Stimulated activated CD8-positive, alpha-beta memory T cell treated with anti-CD3 and anti-CD28 coated beads, Interleukin-7, amount 100 ng/mL, for 24 hours (primary cell): ENCODE data around the gene POLG2.
A peak's percentile ranks its signal among the peaks of the same experiment; 100 is the strongest.
"Not testable (repeated sequence)": the region's sequence is repeated elsewhere in the genome, so short reads cannot be mapped to it uniquely, and the experiment has no call there.

Source experiments
- DNase-seq: peaks from one replicate; pipeline ENCODE4 v3.0.0-alpha.2; 2020; ENCODE audit warnings: low read depth

POLG2 gene

DNA sequence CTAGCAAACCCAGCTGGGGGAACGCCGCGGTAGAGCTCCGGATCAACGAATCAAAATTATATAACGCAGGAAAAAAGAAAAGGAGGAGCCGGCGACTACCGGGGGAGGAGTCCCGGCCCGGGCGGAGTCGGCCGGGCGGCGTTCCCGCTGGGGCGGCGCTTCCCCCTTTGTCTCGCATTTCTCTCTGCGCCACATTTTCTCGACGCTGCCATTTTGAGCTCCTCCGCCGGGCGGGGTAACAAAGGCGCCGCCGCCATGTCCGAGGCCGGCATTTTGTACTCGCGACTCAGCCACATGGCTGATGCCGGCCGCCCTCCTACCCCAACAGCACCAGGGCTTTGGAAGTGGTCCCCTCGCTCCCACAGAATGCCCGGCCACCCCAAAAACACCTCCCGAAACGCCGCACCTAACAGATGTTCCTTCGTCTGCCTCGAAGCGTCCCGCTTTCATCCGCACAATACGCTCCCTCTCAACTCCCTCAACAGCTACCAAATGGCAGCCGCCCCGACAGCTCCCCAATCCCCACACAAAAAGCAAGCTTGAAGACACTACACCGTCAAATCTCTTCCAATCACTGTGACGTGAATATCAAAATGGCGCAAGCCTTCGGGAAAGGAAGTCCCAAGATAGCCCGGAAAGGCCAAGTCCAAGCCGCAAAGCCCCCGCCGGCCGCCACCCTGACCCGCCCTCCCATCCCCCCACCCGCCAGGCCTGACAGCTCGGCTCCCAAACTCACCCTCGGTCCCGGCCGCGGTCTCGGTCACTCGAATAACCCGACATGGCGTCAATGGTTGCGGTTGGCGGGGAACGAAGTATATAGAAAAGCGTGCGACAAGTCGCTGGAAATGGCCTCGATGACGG is 8.7 kb upstream of the POLG2 start:
- peak; percentile 55 for DNase-seq

DNA sequence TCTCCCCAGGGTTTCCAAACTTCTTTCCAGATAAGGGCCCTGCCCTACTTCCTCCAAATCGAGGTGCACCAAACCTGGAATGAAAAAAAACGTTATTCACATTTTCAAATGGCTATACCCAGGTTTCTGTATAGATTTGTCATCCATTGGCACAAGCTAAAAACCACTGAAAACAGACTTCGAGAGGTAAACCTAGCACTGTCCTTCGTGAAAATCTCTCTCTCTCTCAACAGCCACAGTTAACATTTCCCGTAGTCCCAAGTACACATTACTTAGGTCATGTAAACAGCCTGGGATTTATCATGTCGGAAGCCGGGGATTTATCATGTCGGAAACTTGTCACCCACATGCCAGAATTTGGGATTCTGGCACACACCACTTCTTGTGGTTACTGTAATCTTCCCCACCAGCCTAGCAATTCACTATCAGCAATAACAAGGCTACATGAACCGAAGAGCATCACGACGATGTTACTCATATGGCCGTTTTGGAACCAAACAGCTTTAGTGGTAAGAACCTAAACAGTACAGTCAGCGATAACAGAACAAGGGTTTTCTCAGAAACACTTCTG is 8.0 kb upstream of the POLG2 start:
- DNase-seq = no peak

DNA sequence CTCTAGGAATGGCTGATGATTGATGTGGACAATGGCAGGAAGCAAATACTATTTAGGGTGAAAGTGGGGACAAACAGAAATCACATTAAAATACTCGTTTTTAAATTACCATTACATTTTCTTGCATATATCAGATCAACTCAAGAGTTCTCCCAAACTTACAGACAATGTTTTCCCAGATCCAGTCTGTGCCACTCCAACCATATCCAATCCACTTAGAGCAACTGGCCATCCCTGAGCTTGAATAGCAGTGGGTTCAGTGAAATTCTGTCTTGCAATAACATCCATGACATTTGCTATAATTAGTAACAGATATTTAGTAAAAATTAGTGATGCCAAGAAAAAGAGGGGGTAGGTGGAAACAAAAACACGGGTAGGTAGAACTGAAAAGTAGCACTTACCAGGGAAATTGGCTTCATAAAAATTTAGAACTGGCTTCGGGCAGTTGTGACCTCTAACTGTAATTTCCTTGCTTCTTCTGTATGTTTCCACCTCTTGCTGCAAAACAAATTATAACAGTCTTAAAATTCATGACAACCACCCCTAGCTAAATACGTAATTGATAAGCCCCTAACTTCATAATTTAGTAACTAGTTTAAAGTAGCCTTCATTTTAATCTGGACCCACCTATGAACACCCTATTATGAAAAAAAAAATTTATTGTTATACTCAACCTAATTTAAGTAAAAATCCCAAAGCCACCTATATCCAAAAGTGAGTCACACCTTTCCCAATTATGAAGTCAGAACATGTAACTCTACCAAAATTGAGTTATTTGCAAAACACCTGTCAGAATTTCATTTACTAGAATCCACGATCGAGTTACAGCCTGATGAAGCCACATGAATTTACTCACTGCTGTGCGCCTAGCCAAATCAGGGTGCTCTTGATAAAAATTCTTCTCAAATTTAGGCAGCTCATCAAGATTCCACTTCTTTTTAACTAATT is 7.2 kb upstream of the POLG2 start:
- DNase-seq = no peak

DNA sequence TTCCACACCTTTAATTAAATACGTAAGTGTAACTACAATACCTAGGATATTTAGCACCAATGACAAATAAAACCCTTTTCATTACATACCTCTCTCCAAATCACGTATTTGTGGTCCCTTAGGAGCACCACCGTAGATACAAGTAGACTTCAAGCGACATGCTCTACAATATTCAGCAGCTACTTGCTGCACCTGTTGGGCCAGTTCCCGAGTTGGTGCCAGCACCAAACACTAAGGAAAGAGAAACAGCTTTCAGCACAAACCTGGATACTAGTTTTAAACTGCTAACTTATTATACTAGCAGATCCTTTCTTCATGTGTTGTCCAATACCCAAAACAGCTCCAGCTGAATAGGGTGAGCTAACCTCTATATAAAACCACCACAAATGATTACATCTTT is 6.5 kb upstream of the POLG2 start:
- DNase-seq = no peak

DNA sequence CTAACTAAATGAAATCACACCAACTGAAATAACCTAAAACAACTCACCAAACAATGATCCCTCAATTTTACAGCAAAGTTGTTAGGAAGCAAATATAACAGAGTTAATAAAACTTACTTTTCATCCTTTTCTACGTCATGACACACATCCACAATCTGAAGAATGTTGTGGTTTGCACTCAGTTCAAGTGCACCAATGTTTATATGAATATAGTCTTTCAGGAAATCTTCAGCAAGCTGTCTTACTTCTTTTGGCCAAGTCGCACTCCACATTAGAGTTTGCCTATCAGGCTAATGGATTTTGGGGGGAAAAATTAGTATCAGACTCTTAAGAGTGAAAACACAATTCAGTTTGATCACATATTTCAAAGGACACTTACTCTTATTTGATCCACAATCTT is 6.0 kb upstream of the POLG2 start:
- DNase-seq = no peak

DNA sequence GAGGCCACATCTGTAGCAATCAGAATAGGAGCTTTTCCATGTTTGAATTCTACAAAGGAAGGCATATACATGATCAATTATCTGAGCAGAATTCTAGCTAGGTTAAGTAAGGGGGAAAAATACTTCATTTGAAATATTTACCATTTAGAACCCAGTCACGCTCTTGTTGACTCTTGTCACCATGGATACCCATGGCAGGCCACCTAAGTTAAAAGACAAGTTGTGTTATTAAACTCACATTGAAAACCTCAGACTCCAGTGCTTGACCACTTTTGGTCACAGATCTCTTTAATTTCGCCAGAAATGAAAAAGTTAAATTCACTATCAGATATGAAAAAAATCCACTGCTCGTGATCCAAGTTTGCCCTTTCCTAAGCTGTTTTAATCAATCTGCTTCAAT is 5.2 kb upstream of the POLG2 start:
- DNase-seq = no peak

DNA sequence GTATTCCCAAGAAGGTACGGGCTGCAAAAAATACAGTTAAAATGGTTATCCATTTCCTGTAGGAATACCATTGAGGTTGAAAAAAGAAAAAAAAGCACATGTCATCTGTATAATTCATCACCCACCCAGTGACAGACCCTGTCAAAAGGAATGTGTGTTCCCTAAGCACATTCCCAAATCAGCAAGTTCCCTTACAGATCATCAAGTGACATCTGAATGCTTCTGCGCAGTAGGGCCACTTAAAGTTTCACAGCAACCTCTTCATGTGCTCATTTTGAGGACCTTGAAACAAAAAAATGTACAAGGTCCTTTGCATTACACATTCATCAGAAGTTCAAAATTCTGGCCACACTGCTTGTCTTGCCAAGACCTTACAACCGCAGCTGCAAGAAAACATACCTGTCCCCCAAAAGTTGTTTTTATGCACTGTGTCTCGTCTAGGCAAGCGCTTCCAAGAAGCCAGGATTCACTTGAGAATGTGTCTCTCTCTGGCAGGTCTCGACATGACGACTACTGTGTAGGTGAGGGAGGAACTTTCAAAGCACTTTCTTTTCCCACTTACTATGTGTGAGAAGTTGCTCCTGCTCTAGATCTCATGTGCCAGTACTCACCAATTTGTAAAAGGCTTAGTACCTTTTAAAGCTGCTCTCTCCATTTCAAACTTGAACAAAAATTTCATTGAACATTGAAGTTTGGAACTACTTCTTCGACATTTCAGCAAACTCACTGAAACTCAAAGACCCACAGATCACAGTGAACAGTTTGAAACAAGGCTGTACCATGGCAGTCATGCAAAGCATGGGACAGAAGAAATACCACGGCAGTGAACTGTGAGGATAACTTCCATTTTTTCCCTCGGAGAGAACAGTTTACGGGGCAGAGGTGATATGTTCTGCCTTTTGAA is 4.3 kb upstream of the POLG2 start:
- DNase-seq = no peak

DNA sequence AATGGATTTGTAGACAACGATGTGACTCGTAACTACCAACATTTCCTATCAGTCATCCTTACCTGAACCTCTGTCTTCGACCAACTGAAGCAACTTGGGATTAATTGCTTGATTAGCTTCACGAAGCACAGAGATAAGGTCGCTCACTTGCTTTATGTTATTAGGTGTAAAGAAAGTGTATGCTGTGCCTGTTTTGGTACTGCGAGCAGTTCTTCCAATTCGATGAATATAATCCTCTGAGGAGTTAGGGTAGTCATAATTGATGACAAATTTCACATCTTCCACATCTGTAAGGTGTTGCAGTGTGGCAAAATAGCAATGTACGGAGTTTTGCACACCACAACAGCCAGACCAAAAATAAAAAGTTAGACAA is 3.6 kb upstream of the POLG2 start:
- no peak for DNase-seq

DNA sequence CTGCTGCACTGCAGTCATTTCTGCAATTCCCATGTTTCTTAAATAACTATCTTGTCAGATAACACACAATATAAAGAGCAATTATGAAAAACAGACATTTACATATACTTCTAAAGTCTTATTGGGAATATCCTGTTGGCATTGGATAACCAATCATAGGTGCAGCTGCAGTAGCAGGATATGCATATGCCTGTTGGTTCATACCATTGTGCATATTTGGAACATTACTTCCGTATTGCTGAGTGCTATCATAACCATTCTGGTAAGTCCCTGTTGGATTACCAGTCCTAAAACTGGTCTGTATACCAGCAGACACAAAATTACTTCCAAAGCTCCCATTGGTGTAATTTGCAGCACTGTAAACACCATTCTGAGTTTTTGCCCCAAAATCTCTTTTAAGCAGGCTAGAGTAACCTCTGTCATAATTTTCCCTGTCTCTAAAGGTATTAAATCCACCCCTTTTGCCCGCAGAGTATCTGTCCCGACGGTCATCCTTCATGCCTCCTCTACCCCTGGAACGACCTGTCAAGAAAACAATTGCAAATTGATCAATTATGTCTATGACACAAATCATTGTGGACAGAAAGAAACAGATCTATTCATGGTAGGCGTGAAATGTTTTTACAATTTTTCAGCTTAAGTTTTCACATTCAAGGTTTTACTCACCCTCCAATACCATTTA is 3.1 kb upstream of the POLG2 start:
- no peak for DNase-seq

DNA sequence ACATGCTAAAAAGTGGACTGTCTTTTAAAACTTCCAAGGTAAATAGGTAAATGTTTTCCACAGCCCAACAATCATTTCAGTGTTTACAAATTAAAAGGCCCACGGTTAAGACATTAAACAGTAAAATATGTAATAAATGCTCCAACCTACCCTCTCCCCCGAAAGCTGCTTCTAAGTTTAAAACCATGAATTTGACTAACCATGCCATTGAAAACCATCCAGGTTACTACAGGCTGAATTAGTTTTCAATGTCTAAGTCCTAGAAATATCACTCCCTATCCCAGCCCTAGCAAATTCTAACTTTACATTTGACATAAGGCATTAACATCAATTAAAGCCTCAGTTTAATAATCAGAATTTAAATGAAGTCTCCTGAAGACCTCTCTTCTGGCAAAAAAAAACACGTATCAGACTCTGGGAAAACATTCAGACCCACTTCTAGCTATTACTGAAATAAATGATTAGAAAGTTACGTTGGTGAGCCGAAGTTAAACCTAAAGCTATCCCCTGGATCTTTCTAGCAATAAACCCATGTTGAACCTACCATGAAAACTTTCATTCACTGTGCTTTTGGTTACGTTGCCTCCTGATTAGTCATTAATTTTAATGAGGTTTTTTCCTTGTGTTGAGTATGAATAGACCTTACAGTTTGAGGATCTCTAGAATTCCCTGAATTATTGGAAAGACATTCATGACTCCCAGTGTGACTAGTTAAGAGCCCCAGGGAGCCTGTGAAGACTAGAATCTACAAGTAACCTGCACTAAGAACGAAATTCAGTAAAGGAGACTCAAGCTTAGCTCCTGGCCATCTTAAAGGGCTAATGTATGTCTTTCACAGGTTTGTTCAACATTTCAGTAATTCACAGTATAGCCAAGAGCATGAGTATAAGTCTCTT is 1.7 kb upstream of the POLG2 start:
- DNase-seq = no peak

DNA sequence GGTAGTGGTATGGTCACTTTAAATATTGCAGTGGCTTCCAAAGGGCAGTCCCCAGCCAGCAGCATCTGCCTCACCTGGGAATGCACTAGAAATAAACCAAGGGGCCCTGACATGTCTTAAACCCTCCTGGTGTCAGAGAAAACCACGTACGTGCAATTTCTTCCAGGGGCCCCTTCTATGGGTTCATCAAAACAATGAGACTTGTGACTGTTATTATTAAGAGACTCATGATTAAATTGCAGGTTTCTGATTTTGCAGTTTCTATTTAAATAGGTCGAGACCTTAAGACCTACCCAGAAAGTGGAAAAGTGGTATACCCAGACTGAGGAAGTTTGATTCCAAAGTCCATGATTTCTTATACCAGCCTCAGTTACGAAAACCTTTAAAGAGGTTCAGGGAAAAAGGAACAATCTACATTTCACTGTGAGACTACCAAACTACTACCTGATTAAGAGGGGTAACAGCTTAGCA is 746 bp upstream of the POLG2 start:
- no peak for DNase-seq

DNA sequence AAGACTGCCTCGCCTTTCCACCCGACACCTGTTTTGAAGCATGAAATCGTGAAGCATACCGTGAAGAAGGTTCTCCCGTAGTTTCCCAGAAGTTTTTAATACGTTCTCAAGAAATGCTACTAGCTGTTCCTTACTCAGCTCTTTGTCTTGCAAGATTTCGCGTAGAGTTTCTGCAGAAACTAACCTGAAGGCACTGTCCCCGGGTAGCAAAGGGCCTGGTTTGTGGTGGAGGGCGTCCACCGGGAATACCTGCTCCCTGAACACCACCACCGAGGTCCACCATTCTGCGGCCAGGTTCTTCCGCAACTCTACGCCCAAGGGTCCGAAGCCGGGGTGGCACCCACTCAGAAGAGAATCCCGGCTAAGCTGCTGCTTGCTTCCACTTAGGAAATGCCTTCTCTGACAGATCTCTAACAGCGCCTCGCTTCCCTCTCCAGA is 487 bp downstream of the POLG2 start:
- DNase-seq = no peak

DNA sequence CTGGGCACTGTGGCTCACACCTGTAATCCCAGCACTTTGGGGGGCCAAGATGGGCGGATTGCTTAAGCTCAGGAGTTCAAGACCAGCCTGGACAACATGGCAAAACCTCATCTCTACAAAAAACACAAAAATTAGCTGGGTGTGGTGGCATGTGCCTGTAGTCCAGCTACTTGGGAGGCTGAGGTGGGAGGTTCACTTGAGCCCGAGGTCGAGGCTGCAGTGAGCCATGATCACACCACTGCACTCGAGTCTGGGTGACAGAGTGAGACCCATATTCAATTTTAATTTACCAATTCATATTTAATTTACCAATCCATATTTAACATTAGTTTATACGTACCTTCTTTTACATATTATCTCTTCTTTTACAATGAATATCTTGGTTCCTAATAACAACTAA is 1.6 kb downstream of the POLG2 start:
- not testable (repeated sequence) for DNase-seq

DNA sequence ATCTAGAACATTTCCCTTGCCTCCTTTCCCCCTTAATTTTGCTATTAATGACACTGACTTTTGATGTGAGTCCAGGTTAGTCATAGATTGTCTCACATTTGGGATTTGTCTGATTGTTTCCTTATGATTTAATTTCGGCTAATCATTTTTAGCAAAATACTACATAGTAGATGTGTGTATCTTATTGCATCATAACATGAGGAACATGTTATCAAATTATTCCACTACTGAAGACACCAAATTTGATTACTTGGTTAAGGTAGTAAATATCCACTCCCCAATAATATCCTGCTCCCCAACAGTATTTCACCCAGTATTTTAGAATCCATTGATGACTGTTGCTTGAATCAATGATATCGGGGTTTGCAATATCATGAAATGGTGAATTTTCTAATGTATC is 2.7 kb downstream of the POLG2 start:
- DNase-seq = no peak

DNA sequence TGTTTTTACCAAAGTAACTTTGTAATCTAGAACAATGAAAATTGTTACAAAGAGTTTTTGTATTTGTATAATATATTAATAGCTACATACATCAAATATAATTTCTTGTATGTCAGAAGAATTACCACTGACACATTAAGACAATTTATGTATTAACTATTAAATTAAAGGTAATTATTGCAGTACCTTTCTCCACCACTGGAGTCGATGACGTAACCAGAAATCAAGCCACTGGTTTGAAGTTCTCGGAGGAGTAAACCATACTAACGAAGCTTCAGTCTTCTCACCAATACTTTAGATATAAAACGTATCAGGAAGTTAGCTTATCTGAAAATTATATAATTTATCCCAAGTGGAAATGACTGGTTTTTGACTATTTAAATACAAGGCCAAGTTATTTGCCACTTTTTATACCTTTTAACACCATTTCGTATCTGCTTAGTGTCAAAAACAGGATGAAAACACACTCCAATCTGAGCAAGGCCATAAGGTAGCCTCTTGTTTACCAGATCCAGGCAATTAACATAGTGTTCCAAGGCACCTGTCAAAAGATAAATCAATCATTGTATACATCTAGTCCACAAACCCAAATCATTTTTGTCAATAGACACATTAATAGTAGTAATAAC is 4.3 kb downstream of the POLG2 start:
- DNase-seq = no peak

DNA sequence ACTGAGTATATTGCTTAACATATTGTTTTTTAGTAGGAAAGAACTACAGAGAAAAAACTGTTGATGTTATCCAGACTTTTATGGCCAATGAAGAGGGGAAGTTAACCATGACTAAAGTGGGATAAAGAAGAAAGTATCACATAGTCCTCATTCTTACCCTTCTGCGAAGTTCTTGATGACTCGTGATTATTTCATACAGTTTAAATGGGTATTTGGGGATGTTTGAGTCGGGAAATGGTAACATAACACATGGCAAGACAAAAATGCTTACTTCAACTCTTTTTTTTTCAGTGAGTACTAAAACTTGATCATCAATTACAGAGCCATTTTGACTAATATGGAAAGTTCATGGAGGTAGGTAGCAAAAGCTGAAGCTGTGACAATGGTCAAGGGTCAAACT is 4.9 kb downstream of the POLG2 start:
- DNase-seq = no peak

DNA sequence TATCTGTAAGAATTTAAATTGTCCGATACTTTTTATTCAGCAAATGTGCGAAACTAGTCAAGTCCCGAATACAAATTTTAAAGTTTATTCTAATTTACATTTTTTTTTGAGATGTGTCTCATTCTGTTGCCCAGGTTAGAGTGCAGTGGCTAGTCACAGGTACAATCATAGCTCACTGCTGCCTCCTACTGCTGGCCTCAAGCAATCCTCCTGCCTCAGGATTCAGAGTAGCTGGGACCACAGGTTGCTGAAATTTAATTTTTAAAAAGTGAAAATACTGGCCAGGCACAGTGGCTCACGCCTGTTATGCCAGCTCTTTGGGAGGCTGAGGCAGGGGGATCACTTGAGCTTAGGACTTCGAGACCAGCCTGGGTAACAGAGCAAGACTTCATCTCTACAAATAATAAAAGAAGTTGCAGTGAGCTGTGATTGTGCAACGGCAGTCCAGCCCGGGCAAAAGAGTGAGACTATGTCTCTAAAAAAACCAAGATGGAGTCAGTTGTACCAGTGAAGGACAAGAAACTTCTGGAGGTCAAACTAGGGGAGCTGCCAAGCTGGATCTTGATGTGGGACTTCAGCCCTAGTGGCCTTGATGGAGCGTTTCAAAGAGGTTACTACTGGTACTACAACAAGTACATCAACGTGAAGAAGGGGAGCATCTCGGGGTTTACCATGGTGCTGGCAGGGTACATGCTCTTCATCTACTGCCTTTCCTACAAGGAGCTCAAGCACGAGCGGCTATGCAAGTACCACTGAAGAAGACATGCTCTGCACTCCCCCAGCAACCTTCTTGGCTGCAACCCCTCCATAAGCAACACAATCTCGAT is 5.6 kb downstream of the POLG2 start:
- no peak for DNase-seq

DNA sequence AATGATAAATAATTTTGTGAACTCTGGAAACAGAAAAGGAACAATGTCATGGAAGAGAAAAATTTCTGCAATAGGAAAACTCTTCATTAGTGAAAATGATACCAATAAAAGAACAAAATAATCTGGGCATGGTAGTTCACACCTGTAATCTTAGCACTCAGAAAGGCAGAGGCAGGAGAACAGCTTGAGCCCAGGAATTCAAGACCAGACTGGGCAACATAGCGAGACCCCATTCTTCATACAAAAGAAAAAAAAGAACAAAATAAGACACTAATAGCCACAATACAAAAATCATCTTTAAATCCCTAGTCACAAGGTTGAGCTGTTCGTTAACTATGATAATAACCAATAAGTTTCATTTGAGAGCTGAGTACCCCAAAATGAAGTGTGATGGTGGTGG is 8.6 kb downstream of the POLG2 start:
- no peak for DNase-seq

DNA sequence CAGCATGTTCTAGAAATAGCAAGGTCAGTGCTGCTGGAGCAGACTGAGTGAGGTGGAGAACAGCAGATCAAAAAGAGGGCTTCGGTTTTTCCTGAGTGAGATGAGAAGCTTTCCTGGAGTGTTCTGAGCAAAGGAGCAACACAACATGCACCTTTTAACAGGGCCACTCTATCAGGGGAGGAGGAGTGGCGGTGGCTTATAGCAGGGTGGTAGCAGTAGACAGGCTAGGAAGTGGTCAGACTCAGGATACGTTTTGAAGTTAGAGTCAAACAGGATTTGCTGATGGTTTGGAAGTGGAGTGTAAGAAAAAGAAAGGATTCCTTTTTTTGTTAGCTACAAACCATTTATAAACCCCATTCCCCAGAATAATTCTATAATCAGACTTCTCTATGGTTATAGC is 12.5 kb downstream of the POLG2 start:
- no peak for DNase-seq
